ENCODE data around the gene OPHN1.

DNA sequence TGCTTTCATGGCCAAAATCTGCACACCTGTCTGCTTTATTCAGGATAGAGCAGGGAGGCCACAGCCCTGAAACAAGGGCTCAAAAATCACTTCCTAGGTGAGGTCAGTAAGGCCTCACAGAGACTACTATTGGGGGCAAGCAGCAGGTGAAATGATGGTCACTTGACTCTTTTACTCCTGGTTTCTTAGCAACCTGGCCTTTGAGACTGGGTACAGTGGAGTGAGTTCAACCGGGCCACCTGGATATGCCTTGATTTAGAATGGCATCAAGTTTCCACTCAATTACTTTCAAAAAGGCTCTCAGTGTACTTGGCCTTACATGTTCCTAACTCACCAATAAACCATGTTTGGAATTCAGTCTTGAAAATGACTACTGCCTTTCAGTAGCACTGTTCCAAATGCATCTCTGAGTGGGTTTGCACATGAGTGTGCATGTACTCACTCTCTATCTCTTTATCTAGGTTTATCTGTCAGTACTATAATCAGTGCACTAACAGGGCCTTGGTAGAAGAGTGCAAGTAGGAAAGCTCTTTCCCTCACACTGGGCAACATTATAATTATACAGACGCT is 388.2 kb downstream of the OPHN1 start:
- TF ChIP-seq, protein P1, sequence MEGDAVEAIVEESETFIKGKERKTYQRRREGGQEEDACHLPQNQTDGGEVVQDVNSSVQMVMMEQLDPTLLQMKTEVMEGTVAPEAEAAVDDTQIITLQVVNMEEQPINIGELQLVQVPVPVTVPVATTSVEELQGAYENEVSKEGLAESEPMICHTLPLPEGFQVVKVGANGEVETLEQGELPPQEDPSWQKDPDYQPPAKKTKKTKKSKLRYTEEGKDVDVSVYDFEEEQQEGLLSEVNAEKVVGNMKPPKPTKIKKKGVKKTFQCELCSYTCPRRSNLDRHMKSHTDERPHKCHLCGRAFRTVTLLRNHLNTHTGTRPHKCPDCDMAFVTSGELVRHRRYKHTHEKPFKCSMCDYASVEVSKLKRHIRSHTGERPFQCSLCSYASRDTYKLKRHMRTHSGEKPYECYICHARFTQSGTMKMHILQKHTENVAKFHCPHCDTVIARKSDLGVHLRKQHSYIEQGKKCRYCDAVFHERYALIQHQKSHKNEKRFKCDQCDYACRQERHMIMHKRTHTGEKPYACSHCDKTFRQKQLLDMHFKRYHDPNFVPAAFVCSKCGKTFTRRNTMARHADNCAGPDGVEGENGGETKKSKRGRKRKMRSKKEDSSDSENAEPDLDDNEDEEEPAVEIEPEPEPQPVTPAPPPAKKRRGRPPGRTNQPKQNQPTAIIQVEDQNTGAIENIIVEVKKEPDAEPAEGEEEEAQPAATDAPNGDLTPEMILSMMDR (IDR thresholded peaks at IDR 0.05): no peak
- TF ChIP-seq POLR2A (IDR thresholded peaks at IDR 0.05): no peak
